Stimulated activated CD8-positive, alpha-beta memory T cell treated with anti-CD3 and anti-CD28 coated beads, Interleukin-12 subunit alpha, Interleukin-12 subunit beta, amount 100 ng/mL, for 4 hours (primary cell): ENCODE results near the gene ROR1.

ENCODE experiments used
- DNase-seq: peaks from one replicate; pipeline ENCODE4 v3.0.0-alpha.2; 2020; ENCODE audit warnings: low read depth

The ROR1 gene

GRCh38 chr1:63975481-63975880 is 201.7 kb downstream of the ROR1 start:
- no peak for DNase-seq

GRCh38 chr1:63976006-63976405 is 202.2 kb downstream of the ROR1 start:
- DNase-seq, result no peak

GRCh38 chr1:63977466-63977865 is 203.6 kb downstream of the ROR1 start:
- no peak for DNase-seq

GRCh38 chr1:63980740-63981407 is 207.1 kb downstream of the ROR1 start:
- no peak for DNase-seq

GRCh38 chr1:63981408-63981773 is 207.6 kb downstream of the ROR1 start:
- DNase-seq, result no peak

GRCh38 chr1:63982201-63982600 is 208.4 kb downstream of the ROR1 start:
- no peak for DNase-seq

- DNase-seq, result no peak
These were observed 209.8 kb downstream of the ROR1 start for GRCh38 chr1:63983391-63984256.

- DNase-seq, result no peak
These were observed 210.6 kb downstream of the ROR1 start for GRCh38 chr1:63984257-63984929.

GRCh38 chr1:63984930-63985290 is 211.1 kb downstream of the ROR1 start:
- DNase-seq, result no peak

- no peak for DNase-seq
These were observed 213.3 kb downstream of the ROR1 start for GRCh38 chr1:63987014-63987627.

GRCh38 chr1:63987628-63988024 is 213.8 kb downstream of the ROR1 start:
- no peak for DNase-seq

GRCh38 chr1:63988941-63989340 is 215.1 kb downstream of the ROR1 start:
- DNase-seq, result no peak

- DNase-seq, result no peak
These were observed 217.9 kb downstream of the ROR1 start for GRCh38 chr1:63991685-63992084.

GRCh38 chr1:64000021-64000420 is 226.2 kb downstream of the ROR1 start:
- DNase-seq, result no peak

GRCh38 chr1:64001038-64001437 is 227.2 kb downstream of the ROR1 start:
- no peak for DNase-seq

- no peak for DNase-seq
These were observed 230.7 kb downstream of the ROR1 start for GRCh38 chr1:64004451-64005025.

GRCh38 chr1:64005801-64006200 is 232.0 kb downstream of the ROR1 start:
- DNase-seq, result no peak

GRCh38 chr1:64006276-64007051 is 232.6 kb downstream of the ROR1 start:
- DNase-seq, result no peak

- no peak for DNase-seq
These were observed 236.5 kb downstream of the ROR1 start for GRCh38 chr1:64010316-64010715.

- no peak for DNase-seq
These were observed 239.6 kb downstream of the ROR1 start for GRCh38 chr1:64013395-64013794.

GRCh38 chr1:64019818-64020217 is 246.0 kb downstream of the ROR1 start:
- DNase-seq, result no peak

GRCh38 chr1:64021066-64021465 is 247.2 kb downstream of the ROR1 start:
- DNase-seq, result no peak
